Effector memory CD4-positive, alpha-beta T cell (primary cell): Measurements from ENCODE around the gene PAK1.
"Not testable (repeated sequence)": the region's sequence is repeated elsewhere in the genome, so short reads cannot be mapped to it uniquely, and the experiment has no call there.

Source experiments
- DNase-seq, 3 donors: peaks; one replicate each; pipeline ENCODE4 v3.0.0-alpha.2; 2020
- H3K27ac ChIP-seq: 2 replicates; pipeline ENCODE4 v1.7.0; 2013; ENCODE audit warnings: mild to moderate bottlenecking, low read length, moderate library complexity; ENCODE audit not compliant: insufficient read depth, poor library complexity, severe bottlenecking
- H3K27me3 ChIP-seq: replicated peaks from 2 replicates; pipeline ENCODE4 v1.7.0; 2013; ENCODE audit warnings: mild to moderate bottlenecking, low read length; ENCODE audit not compliant: insufficient read depth, control insufficient read depth, poor library complexity, severe bottlenecking
- H3K36me3 ChIP-seq: 2 replicates; pipeline ENCODE4 v1.7.0; 2013; ENCODE audit warnings: mild to moderate bottlenecking, low read length, moderate library complexity; ENCODE audit not compliant: control insufficient read depth, insufficient read depth
- H3K4me1 ChIP-seq: 2 replicates; pipeline ENCODE4 v1.7.0; 2013; ENCODE audit warnings: low read length, mild to moderate bottlenecking; ENCODE audit not compliant: control insufficient read depth, insufficient read depth, poor library complexity, severe bottlenecking
- H3K4me3 ChIP-seq: 2 replicates; pipeline ENCODE4 v1.7.0; 2013; ENCODE audit warnings: low read length, low read depth, mild to moderate bottlenecking; ENCODE audit not compliant: insufficient read depth, poor library complexity, severe bottlenecking
- H3K9me3 ChIP-seq: 2 replicates; pipeline ENCODE4 v1.7.0; 2013; ENCODE audit warnings: mild to moderate bottlenecking, low read length, moderate library complexity; ENCODE audit not compliant: control insufficient read depth

The PAK1 gene

GRCh38 chr11:77396911-77397310 is 77.0 kb downstream of the PAK1 start:
- no peaks in the 10 kb centered on the region for H3K36me3 ChIP-seq
- no peak for DNase-seq
- no peak overlapping the region for H3K27ac ChIP-seq
- H3K9me3 ChIP-seq: no peaks in the 10 kb centered on the region
- H3K27me3 ChIP-seq: no peaks in the 10 kb centered on the region
- no peaks in the 10 kb centered on the region for H3K4me1 ChIP-seq
- H3K4me3 ChIP-seq: no peak overlapping the region

GRCh38 chr11:77396305-77396704 is 77.6 kb downstream of the PAK1 start:
- no peak overlapping the region for H3K4me3 ChIP-seq
- H3K4me1 ChIP-seq: no peaks in the 10 kb centered on the region
- no peak overlapping the region for H3K27ac ChIP-seq
- H3K9me3 ChIP-seq: no peaks in the 10 kb centered on the region
- no peaks in the 10 kb centered on the region for H3K27me3 ChIP-seq
- H3K36me3 ChIP-seq: no peaks in the 10 kb centered on the region
- DNase-seq: no peak

GRCh38 chr11:77395460-77396173 is 78.3 kb downstream of the PAK1 start:
- no peak overlapping the region for H3K27ac ChIP-seq
- no peak for DNase-seq
- H3K27me3 ChIP-seq: no peaks in the 10 kb centered on the region
- no peaks in the 10 kb centered on the region for H3K9me3 ChIP-seq
- H3K4me1 ChIP-seq: no peaks in the 10 kb centered on the region
- H3K36me3 ChIP-seq: no peaks in the 10 kb centered on the region
- H3K4me3 ChIP-seq: no peak overlapping the region

GRCh38 chr11:77392842-77393241 is 81.1 kb downstream of the PAK1 start:
- no peaks in the 10 kb centered on the region for H3K9me3 ChIP-seq
- H3K36me3 ChIP-seq: no peaks in the 10 kb centered on the region
- no peaks in the 10 kb centered on the region for H3K27me3 ChIP-seq
- H3K27ac ChIP-seq: no peak overlapping the region
- no peak overlapping the region for H3K4me3 ChIP-seq
- DNase-seq: no peak
- H3K4me1 ChIP-seq: no peaks in the 10 kb centered on the region

- Histone ChIP-seq H3K27me3 (no peaks in the 10 kb centered on the region), H3K4me1 (no peaks in the 10 kb centered on the region), H3K36me3 (no peaks in the 10 kb centered on the region), H3K27ac (no peak overlapping the region), H3K9me3 (no peaks in the 10 kb centered on the region), H3K4me3 (no peak overlapping the region)
- no peak for DNase-seq
These were observed 86.2 kb downstream of the PAK1 start for GRCh38 chr11:77387701-77388100.

GRCh38 chr11:77386178-77386577 is 87.7 kb downstream of the PAK1 start:
- Histone ChIP-seq H3K36me3 (no peaks in the 10 kb centered on the region), H3K9me3 (no peaks in the 10 kb centered on the region), H3K27ac (no peak overlapping the region), H3K4me3 (no peak overlapping the region), H3K27me3 (no peaks in the 10 kb centered on the region), H3K4me1 (no peaks in the 10 kb centered on the region)
- DNase-seq: no peak

- not testable (repeated sequence) for H3K27ac ChIP-seq, DNase-seq, H3K9me3 ChIP-seq, H3K4me1 ChIP-seq, H3K27me3 ChIP-seq, H3K36me3 ChIP-seq, H3K4me3 ChIP-seq
These were observed 88.6 kb downstream of the PAK1 start for GRCh38 chr11:77385255-77385771.

GRCh38 chr11:77384571-77384970 is 89.3 kb downstream of the PAK1 start:
- no peak overlapping the region for H3K27ac ChIP-seq
- H3K4me1 ChIP-seq: no peaks in the 10 kb centered on the region
- no peaks in the 10 kb centered on the region for H3K9me3 ChIP-seq
- H3K4me3 ChIP-seq: no peak overlapping the region
- H3K27me3 ChIP-seq: no peaks in the 10 kb centered on the region
- no peaks in the 10 kb centered on the region for H3K36me3 ChIP-seq
- no peak for DNase-seq

- not testable (repeated sequence) for H3K27me3 ChIP-seq, H3K4me3 ChIP-seq, DNase-seq, H3K9me3 ChIP-seq, H3K36me3 ChIP-seq, H3K4me1 ChIP-seq, H3K27ac ChIP-seq
These were observed 90.5 kb downstream of the PAK1 start for GRCh38 chr11:77383349-77383748.

- no peak overlapping the region for H3K27ac ChIP-seq
These were observed 91.9 kb downstream of the PAK1 start for GRCh38 chr11:77381729-77382665.

More at GRCh38 chr11:77381729-77382665, 91.9 kb downstream of the PAK1 start:
- Histone ChIP-seq H3K36me3 (no peaks in the 10 kb centered on the region), H3K27me3 (no peaks in the 10 kb centered on the region), H3K4me3 (no peak overlapping the region), H3K4me1 (no peaks in the 10 kb centered on the region), H3K9me3 (no peaks in the 10 kb centered on the region)
- DNase-seq: no peak
